ENCODE measurements around the gene FYB1.

GRCh38 chr5:39211773-39212172 lies 7.6 kb downstream of the FYB1 start:
- TF ChIP-seq, protein P1, sequence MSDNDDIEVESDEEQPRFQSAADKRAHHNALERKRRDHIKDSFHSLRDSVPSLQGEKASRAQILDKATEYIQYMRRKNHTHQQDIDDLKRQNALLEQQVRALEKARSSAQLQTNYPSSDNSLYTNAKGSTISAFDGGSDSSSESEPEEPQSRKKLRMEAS (IDR thresholded peaks at IDR 0.05): no peak
- no peak for TF ChIP-seq EP300 (IDR thresholded peaks at IDR 0.05; ENCODE audit: borderline replicate concordance)
- no peak for TF ChIP-seq TAF1 (IDR thresholded peaks at IDR 0.05; ENCODE audit: low read depth)
- TF ChIP-seq TEAD4 (IDR thresholded peaks at IDR 0.05): no peak

Measured in Ishikawa (cell line).